GM19468 (cell line): ENCODE data around the gene TRAF5.

Experiments used
- ATAC-seq: cut with Tn5 transposase; IDR thresholded peaks from one replicate; pipeline ENCODE4 v1.9.1; 2021; ENCODE audit warnings: mild to moderate bottlenecking, moderate library complexity, moderate number of reproducible peaks; ENCODE audit not compliant: unreplicated experiment; ENCODE audit errors: extremely low read depth

The TRAF5 gene

DNA sequence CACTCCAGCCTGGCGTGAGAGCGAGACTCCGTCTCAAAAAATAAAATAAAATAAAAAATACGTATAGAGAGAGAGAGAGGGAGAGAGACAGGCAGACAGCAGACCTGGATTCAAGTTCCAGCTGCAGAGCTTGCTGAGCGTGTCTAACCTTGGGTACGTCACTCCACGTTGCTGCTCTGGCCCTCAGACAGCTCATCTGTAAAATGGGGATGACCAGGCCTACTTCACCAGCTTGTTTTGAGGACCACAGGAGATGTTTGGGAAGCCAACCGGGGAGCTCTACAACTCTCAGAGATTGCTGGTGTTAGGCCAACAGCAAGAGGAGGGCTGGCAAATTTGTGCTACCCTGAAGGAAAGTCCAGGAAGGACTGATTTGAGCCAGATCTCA, 499 bp upstream of the TRAF5 start:
- ATAC-seq = no peak

- no peak for ATAC-seq
These were observed 801 bp downstream of the TRAF5 start for GRCh38 chr1:211327346-211327921.

DNA sequence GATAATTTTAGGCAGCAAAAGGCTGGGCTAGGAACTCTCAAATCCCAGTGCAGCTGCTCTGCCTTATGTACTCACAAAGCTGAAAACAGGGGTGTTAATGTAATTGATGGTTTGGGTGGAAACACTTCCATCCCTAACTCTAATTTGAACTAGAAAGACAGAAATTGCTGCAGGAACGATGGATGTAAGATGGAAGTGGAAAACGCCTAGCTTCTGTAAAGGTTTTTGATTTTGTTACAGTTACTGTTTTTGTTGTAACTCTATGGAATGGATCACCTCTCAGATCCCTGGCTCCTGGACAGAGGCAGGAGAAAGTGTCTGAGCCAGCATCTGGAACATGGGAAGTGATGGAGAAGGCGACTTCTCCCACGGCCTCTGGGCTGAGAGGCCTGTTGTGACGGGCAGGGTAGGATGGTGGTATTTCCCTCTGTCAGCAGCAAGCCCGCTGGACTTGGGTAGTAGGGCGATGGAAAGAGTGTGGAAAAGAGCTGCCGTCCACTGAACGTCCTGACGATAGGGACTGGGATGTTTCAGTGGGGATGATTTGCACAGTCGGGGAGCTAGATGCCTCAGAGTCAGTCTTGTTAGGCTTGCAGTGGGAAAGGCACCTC, 1.6 kb downstream of the TRAF5 start:
- ATAC-seq = no peak

DNA sequence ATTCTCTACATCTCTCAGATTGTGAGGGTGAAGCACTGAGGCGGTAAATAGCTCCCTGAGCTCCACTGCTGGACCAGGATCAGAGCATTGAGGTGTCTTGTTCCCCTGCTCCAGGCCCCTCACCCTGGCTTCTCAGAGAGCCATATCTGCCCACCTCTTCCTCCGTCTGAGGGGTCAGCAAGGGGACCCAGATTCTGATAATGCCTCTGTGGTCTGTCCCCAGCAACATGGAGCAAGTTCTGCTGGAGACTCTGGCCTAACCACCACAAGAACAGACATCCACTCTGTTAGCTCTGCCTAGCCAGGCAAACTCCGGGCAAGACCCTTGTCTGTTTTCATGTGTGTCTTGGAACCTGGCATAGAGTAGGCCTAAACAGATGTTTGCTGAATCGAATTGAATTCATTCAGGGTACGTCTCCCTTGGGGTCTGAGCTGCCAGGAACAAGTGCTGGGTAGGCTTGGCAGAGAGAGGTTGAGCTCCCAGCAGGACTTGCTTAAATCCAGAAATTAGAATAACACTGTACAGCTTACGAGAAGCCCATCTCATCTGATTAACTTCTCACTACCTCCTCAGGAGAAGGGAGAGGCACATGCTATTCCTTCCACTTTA, 2.3 kb downstream of the TRAF5 start:
- no peak for ATAC-seq

DNA sequence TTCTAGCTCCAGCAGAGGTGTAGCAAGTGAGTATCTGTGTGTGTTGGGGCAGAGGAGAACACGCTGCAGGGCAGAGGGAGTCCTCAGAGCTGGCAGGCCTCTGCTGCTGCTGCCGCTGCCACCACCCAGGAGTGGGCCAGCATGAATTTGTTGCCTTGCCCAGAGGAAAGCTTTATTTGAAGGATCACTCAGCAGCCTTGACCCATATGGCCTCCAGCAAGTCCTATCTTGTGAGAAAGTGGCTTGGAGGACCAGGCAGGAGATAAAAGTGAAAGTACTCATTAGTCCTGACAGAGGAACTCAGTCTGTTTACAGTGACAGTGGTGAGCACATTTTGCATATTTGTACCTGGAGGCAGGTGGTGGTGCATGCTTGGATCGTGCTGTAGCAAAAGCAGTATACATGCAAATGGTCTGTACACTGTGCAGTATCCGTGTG, 3.1 kb downstream of the TRAF5 start:
- ATAC-seq = peak; percentile 47

DNA sequence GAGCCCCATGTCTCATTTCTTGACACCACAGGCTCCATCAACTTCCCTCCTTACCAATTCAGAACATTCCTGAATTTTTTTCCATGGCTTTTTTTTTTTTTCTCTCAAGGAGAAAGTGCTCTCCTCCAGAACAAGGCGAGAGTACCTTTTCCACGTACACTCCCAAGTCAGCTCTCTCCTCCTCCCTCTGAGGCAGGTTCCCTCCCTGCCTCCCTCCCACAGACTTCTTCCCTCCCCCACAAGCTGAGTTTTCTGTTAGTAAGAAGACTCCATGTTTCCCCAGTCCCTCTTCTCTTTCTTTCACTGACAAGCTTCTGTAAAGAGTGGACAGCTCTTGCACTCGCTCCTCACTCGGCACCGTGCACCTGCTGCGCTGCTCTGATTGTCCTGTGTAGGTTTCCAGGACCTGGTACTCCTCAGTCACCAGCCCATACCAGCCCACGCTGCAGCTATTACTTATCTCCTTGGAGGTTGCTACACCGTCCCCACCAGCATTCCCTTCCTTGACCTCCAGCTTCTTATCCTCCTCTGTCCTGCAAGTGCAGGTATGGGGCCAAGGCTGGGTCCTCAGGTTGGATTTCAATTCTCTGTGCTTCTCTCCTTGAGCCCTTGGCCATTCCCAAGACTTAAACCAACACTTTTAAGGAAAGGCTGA, 3.8 kb downstream of the TRAF5 start:
- no peak for ATAC-seq

DNA sequence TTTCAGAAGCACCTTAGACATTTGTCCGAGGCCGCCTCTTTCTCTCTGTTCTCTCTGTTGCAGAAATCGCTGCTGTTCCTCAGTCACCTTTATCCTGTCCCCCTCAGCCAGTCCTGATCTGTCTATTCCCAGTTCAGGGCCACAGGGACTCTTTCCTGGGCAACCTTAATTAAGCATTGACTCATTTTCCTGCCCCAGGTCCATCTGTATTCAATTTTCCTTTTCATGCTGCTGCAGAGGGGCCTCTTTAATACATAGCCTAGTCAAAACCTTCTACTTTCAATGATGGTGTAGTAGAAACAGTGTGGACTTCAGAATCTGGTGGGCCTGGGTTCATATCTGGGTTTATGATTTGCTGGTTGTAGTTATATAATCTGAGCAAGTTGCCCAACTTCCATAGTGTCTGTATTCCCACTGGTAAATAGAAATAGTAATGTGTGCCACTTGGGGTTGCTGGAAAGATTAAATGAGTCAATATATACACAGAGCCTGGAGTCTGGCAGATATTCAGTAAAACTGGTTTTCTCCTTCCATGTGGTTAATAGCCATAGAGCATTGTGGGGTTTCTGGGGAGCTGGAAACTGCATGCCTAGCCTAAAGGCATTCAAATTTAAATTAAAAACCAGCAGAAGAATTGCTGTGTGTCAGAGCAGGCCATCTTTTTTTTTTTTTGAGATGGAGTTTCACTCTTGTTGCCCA, 4.5 kb downstream of the TRAF5 start:
- ATAC-seq = no peak

- ATAC-seq = no peak
These were observed 5.5 kb downstream of the TRAF5 start for GRCh38 chr1:211332036-211332616.

GRCh38 chr1:211332830-211333229, 6.2 kb downstream of the TRAF5 start:
- ATAC-seq = no peak

DNA sequence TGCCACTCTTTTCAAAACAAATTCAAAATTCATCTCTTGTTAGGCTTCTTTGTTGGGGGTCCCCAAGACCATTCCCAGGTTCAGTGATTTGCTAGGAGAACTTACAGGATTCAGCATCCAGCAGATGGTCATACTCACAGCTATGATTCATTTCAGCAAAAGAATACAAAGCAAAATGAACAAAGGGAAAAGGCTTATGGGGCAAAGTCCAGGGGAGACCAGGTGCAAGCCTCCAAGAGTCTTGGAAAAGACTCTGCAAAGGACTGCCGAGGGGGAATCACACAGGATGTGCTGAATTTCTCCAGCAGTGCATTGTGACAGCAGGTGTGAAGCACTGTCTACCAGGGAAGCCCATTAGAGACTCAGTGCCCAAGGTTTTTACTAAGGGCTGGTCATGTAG, 7.3 kb downstream of the TRAF5 start:
- ATAC-seq = no peak

DNA sequence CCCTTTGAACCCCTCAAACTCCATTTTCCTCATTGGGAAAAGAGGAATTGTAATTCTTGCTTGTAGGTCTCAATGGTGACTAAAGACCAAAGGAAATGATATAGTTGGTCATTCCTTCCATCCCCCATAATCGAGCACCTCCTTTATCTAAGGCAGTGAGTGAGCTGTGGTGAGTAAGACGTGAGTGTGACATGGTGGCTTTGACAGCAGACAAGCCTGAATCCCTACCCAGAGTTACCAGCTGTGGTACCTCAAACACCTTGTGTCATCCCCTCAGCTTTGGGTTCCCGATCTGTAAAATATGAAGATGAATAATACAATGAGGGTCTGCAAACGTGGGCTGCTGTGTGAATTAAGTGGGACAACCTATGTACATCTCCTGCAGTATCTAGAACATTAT, 8.4 kb downstream of the TRAF5 start:
- ATAC-seq = no peak

GRCh38 chr1:211335522-211336157, 9.0 kb downstream of the TRAF5 start:
- ATAC-seq = peak; percentile 81

DNA sequence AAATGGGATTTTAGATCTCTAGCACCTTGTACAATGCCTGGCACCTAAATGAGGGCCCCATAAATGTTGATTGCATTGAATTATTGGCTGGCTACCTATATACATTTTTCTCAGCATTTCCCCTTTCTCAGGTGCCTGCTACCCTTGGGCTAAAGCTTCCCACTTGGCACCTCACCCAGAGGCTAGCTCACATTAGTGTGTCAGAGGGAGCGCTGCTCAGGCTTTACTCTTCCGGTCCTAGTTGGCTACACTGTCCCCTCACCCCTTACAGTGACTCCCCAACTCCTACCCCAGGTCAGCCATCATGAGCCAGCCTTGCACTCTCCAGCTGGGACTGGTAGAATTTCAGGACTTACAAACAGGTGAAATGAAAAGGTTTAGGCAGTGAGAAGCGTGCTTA, 9.5 kb downstream of the TRAF5 start:
- no peak for ATAC-seq

- ATAC-seq = no peak
These were observed 10.1 kb downstream of the TRAF5 start for GRCh38 chr1:211336775-211337174.

- no peak for ATAC-seq
These were observed 11.0 kb downstream of the TRAF5 start for GRCh38 chr1:211337430-211338223.

- ATAC-seq = no peak
These were observed 11.6 kb downstream of the TRAF5 start for GRCh38 chr1:211338224-211338620.

- ATAC-seq = no peak
These were observed 13.0 kb downstream of the TRAF5 start for GRCh38 chr1:211339631-211340041.

GRCh38 chr1:211340622-211341507, 14.2 kb downstream of the TRAF5 start:
- no peak for ATAC-seq
